ENCODE measurements around the gene GNG10.
"Not testable (repeated sequence)": the region's sequence is repeated elsewhere in the genome, so short reads cannot be mapped to it uniquely, and the experiment has no call there.

GNG10 gene

DNA sequence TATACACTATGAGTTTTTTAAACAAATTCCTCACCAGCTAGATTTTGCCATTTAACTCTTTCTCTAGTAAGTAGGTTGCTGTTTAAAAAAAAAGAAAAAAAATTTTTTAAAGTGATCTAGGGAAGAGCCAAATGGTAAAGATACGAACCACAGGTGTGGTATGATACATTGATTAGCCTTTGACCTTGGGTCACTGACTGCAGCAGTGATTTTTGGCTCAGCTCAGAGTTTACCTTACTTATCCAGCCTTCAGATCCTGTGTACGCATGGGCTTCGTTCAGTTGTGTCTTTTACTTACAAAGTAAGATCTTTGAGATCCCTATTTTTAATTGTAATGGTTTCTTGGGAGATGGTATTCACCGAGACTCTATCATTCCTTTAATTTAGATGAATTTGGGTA is 12.4 kb upstream of the GNG10 start:
- no peak for DNase-seq

DNA sequence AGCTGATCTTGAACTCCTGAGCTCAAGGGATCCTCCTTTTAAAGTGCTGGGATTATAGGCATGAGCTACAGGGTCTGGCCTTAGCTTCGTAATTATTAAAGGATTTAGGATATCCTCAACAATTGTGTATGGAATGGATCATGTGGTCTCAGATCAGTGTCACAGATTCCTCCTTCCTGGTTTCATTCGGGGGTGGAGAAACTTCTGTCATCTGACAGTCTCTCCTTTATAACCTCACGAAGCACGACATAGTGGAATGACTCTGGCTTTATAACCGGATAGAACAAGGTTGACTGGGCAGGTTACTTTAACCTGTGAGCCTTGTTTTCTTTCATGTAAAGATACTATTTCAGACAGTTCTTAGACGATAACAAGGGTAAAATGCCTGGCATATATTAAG is 4.4 kb upstream of the GNG10 start:
- no peak for DNase-seq

DNA sequence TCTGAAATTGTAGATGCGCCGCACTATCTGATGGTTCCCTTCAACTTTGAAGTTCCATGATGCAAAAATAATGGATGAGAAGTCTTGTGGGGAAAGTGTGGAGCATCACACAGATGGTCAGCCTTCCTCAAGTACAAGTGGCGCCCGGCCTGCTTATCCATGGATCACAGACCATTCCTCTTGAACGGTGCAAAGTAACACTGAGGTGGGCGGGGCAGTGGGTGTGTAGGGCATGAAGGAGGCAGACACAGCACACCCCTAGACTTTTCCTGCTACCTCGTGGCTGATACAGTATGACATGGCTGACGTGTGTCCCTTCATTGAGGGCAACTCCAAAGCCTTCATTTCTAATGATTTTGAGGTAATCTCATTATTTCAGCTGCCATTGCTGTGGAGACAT is 2.5 kb upstream of the GNG10 start:
- DNase-seq = no peak

DNA sequence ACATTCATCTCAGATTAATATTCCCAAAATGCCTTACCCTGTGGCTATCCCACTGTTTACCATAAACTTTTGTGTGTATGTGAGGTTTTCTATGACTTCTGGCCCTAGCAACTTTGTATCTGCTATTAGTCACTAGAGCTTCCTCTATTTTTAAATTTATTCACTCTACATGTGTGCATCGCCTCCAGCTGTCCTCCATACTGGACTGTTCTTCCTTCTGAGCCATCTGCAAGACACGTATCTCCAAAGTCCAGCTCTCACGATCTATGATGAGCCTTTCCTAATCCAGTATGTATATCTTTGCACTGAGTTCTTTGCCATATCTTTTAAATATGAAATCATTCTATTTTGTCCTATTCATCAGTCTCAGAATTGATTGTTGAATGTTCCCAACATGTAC is 1.7 kb upstream of the GNG10 start:
- DNase-seq = no peak

DNA sequence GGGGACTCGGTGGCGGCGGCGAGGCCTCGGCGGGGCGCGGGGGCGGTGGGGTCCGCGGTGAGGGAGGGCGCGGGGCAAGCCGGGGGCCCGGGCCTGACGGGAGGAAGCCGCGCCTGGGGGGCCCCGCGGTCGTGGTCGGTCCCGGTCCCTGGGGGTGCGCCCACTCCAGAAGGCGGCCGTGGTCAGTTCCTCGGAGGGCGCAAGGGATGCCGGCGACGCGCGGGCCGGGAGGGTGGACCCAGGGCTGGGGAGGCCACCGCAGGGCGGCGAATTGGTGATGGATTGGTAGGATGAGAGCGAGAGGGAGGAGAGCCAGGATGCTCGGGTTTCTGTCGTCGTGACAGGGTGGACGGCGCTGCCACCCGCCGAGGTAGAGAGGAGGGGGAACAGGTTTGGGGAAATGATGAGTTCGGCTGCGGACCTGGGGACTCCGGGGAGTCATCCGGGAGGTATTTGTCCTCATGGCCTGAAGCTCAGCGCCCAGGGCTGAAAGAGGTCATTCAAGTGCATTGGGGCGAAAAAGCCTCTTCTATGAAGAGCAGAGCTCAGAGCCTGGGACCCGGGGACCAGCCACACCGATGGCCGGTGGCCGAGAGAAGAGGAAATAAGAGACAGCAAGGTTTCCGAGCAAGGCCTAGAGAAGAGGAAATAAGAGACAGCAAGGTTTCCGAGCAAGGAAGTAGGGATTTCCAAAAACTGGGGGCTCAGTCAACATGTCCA is 557 bp downstream of the GNG10 start:
- peak in 46 of 56 donors; percentile 4 to 71 (median 34) for DNase-seq

DNA sequence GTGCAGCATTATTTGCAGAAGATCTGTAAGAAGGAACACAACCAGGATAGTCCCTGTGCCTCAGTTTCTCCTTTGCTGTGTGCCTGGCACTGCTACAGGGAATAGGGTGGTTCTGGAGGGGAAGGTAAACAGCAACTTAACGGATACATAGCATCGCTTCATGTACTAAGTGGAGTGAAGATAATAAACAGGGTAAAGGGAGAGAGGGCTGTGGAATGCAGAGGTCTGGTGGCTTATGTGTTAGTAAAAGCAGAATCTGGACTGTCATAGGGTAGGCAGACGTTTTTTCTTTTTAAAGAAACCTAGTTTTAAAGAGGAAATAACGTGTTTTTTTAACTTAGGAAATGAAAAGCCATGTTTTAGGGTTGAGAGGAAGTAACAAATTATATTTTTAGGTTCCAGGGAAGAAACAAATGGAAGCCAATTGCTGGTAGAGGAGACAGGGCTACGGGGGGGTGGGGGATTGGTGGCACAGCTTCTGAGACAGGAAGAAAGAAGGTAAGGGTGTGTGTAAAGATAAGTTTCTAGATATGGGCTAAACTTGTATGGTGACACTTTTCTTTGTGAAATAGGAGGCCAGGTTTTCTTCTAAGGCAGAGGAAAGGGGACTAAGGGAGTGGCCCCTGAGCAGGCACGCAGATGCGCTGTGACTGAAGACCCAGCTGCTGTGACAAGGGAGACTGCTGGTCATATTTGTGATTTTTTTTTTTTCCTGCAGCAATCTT is 1.3 kb downstream of the GNG10 start:
- DNase-seq = no peak

DNA sequence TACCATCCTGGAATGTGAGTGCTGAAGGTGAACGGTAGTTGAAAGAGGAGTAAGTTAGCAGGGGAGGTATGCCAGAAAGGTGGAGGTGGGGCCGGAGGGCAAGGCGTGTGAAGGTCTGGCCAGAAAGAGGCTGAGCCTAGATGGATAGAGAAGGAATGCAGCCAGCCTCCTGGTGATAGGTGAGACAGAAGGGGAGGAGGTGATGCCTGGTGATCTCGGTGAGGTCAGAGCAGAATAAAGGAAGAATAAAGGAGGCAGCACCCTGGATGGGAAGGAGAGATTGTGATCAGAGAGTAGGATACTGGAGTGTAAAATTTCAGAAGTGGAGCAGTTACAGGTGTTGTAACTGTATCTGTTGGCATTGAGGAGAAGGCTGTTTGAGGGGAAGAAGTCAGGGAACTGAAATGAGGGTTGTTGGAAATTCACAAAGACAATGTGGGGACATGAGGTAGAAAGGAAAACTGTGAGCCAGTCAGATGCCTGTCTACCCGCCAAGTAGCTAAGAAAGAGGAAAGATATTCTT is 2.0 kb downstream of the GNG10 start:
- no peak for DNase-seq

DNA sequence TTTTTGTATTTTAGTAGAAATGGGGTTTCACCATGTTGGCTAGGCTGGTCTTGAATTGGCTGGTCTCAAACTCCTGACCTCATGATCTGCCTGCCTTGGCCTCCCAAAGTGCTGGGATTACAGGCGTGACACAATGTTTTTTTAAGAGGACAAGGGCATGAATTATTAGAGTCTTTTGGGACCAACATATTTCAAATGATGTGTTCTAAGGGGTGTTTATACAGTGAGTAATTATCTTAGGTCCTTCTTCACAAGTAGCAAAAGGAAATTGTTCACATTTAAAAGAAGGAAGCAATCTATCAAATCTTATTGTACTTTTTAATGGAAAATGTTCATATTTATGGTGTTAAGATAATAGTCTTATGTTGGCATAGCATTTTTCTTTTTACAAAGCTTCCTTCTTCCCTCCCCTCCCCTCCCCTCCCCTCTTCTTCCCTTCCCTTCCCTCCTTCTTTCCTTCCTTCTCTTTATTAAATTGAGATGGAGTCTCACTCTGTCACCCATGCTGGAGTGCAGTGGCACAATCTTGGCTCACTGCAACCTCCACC is 6.7 kb downstream of the GNG10 start:
- no peak for DNase-seq

DNA sequence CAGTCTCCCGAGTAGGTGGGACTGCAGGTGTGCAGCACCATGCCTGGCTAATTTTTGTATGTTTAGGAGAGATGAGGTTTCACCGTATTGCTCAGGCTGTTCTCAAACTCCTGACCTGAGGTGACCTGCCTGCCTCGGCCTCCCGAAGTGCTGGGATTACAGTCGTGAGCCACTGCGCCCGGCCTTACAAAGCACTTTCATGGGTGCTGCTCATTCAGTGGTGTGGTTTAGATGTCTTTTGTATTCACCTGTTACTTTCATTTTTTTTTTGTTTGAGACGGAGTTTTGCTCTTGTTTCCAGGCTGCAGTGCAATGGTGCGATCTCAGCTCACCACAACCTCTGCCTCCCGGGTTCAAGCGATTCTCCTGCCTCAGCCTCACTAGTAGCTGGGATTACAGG is 7.2 kb downstream of the GNG10 start:
- not testable (repeated sequence) for DNase-seq

DNA sequence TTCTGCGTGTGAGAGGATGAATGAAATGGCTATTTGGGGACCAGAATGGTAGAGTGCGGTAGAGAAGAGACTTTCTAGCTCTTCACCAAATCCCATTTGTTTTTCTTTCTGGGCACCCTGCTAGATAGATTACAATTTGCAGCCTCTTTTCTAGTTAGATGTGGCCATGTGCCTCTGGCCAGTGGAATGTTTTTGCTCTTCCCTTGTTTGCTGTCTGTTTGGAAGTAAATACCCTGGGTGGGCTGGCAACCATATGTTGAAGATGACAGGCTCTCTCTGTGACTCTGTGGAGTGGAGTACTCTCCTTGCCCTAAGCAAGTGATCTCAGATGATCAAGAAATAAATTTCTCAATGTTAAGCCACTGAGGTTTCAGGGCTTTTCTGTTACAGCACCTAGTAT is 12.9 kb downstream of the GNG10 start:
- no peak for DNase-seq

DNA sequence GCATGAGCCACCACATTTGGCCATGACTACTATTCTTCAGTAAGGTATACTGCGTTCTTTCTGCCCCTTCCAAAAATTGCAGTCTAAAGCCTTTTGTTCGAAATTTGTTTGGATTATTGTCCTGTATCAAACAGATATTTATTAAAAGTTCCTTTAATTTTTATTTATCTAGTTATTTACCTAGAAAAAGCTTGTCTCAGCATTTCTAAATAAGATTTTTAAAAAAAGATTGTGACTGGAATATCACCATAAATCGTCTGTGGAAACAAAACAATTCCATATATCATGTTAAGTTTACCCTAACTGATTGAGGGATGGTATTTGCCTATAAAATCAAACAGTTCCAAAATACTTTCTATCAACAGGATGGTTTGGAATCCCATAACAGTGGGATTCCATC is 14.7 kb downstream of the GNG10 start:
- no peak for DNase-seq

DNA sequence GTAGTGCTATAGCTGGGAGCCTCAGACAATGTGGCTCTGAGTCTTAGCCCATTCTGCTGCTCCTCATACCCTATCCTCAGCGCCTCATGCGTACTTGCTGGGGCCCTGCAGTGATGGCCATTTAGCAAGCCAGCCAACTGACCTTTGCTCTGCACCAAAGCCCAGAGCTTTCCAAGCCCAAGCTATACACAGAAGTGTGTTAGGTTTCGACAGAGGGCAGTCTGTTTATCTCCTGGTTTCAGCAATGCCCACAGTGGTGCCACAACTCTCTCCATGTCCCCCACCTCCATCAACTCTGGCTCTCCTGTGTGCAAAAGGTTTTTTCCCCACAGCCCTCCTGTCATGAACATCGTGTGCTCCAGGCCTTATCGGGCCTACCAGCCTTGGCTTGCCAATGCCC is 16.9 kb downstream of the GNG10 start:
- no peak for DNase-seq

DNA sequence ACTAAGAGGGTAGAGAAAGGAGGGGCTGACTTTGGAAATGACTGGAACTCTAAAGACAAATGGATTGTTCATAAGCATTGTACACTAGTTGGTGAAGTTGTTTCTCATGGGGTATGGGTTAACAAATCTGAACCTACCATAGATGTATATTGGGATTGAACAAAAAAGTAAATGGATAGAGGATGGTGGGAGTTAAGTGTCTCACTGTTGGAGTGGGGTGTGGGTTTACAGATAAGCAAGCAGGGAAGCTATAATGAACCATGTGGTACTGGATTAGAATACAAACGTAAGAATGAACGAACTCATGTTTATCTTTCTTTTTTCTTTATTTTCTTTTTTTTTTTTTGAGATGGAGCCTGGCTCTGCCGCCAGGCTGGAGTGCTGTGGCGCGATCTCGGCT is 17.8 kb downstream of the GNG10 start:
- DNase-seq = no peak

DNA sequence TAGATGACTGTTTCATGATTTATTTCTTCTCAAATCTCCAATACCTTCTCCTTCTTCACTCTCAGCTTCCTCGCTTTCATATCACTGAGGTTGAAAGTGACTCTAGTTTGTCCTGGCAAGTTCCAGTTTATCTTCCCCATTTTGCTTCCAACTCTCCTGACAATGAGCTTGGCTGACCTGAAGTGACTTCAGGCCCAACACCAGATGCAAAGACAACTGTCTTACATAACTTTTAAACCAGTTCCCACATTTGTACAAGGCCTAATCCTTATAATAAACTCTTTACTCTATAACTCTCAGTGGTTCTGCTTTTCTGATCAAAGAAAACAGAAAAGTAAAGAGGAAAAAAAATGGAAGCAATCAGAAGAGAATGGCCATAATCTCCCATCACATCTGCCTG is 22.0 kb downstream of the GNG10 start:
- no peak for DNase-seq

DNA sequence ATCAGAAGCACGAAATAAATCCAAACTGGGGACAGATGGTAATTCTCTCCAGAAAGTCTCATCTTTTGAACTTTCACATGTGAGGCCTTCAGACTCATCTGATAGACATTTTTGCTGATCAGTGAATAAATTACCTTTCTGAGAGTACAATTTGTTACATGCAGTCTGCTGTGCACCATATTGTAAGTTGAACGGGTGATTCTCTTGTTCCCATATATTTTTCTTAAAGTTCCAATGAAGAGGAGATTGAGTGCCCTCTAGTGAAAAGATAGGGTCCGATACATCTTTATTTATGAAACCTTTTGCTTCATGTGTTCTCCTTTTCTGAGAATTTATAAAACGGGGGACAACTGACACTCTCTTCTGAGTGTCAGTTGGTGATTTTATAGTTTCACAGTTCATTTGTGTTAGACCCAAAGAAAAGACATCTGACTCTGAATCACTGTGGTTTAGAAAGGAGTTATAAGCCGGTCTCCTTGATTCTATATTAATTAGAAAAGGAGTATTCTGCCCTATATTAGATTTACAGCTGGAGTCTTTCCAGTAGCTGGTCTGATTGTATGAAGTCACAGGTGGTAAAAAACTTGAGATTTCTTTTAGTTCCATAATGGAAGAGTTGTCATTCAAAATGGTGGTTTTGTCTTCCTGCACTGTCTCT is 30.4 kb downstream of the GNG10 start:
- DNase-seq = no peak

DNA sequence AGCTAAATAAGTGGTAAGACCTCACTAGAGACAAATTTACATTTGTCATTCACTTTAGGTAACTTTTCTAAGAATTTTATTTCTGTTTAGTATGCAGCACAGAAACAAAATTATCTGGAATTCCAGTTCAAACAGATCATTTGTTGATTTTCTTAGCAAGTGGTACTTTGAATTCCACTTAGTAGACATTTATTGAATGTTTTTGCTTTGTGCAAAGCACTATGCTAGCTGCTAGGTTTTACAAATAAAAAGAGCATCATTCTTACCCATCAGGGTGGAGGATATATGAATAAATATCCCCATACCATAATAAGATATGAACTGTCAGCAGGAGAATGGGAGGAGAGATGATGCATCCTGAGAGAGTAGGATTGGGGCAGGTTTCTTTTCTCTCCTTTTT is 35.4 kb downstream of the GNG10 start:
- no peak for DNase-seq

DNA sequence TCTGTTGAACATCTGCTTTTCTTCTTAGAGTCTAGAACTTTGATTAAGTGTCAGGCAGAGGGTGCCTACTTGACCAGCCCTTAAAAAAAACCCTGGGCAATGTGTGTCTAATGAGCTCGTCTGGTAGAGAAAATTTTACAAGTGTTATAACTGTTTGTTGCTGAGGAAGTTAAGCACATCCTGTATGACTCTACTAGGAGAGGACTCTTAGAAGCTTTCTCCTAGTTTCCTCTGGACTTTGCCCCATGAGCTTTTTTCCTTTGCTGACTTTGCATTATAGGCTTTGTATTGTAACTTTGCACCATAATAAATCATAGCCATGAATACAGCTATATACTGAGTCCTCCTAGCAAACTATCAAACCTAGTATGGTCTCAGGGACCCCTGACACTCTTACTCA is 39.4 kb downstream of the GNG10 start:
- DNase-seq = no peak

DNA sequence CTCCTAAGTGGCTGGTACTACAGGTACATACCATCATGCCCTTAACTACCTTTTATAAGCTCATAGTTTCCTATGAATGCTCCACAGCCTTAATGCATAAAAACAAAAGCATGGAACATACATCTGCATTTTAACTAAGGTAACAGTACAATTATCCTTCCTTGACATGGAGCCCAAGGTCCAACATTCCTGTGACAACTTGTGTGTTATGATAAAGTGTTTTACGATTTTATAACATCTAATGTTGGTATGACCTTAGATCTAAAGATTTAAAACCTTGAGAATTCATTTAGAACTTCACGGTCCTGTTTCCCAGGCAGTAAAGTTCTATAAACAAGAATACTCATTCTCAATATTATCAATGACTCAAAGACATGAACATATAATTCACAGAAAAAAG is 43.1 kb downstream of the GNG10 start:
- no peak for DNase-seq

DNA sequence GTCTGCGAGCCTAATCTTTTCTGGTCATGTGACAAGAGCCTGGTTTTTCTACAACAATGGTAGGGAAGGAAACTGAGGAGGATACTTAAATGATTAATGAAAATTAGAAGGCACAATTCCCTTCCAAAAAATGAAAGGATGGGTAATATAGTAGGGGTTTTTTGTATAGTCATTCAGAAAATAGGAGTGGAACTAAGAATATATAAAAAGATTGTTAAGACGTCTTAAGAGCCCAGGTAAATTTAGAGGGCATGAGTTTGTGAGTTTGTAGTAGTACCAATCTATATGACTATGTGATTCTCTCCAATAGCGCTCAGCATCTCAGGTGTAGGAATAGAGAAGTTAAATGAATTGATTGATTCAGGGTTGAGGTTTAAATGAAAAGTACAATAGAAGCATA is 50.1 kb downstream of the GNG10 start:
- DNase-seq = no peak

DNA sequence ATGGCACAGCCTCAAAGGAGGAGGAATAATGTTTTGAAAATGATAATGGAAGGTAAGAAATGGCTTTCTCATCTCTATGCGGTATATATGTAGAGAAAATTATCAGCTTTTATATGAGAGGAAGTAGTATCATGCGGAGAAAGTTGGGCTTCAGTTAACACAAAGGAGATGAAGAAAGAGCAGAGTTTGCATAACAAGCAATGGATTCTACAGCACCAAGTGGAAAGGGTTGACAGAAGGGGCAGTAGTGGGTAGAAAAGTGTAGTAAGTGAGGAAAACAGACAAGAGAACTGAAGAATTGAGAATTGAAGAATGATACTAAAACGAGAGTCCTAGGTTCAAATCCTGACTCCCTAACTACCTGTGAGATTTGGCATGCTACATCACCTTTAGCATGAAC is 51.0 kb downstream of the GNG10 start:
- DNase-seq = no peak

DNA sequence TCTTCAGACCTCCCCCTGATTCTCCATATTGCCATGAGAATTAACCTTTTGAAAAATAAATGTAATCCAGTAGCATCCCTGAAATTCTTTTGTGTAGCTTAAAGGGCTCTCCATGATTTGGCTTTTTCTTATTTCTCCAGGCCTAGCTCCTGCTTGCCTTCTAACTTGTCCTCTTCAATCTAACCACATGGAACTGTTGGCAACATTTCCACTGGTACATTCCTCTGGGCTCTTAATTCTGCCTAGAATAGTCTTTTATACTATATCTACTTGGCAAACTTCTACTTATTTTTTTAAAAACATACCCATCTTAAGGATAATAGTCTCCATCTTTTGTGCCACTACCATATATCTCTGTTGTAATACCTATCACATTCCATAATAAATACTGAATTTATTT is 54.1 kb downstream of the GNG10 start:
- DNase-seq = no peak

DNA sequence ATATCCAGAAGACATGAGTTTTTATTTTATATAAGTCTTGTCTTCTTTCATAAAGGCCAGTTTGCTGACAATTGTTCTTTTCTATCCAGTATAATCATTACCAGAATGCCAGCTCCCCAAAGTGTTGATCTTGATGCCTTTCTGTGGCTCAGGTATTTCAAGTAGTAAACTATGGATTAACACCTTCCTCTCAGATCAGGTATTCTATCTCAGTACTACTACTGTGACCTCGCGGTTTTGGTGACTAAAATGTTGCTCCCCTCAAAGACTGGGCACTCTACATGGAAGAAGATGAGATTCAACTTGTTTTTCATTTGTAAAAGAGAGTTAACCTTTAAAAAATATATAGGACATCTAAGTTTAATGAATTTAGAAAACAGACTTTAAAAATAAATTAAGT is 58.1 kb downstream of the GNG10 start:
- DNase-seq = no peak

Data from nucleus accumbens (tissue), 56 donors.